K562 (cell line): Measurements from ENCODE around the gene HSD3B7. TPM values are rescaled to one million over a fixed set of nuclear protein-coding genes. Genes with fewer than 3 reads are reported as not detected.

Experiments
- ARID4B ChIP-seq: sonication (generic); formaldehyde crosslinking; IDR thresholded peaks from 2 replicates; pipeline ENCODE4 v1.8.0; 2022; ENCODE audit warnings: mild to moderate bottlenecking, missing genetic modification reagents
- ELF1 ChIP-seq: fragments of 200-800 bp; sonication (Bioruptor generic); IDR thresholded peaks from 2 replicates; pipeline ENCODE4 v1.6.1; 2016; ENCODE audit warnings: missing genetic modification characterization, missing compliant biosample characterization
- ELF4 ChIP-seq: fragments of 450-650 bp; formaldehyde crosslinking; IDR thresholded peaks from 2 replicates; pipeline ENCODE4 v1.4.0; 2022; ENCODE audit warnings: missing genetic modification characterization
- FIP1L1 ChIP-seq: fragments of 200-400 bp; formaldehyde crosslinking; IDR thresholded peaks from 2 replicates; pipeline ENCODE4 v1.6.1; 2018; ENCODE audit warnings: mild to moderate bottlenecking, low read depth, low read length; ENCODE audit not compliant: poor library complexity, severe bottlenecking
- HSF4 ChIP-seq: fragments of 250-450 bp; sonication (Bioruptor Pico); IDR thresholded peaks from 2 replicates; pipeline ENCODE4 v2.1.2; 2022; ENCODE audit warnings: mild to moderate bottlenecking, moderate library complexity, borderline replicate concordance
- MXI1 ChIP-seq: IDR thresholded peaks from 2 replicates; pipeline ENCODE4 v1.6.1; 2011; ENCODE audit warnings: low read depth, mild to moderate bottlenecking, improper control_type of control experiment, low read length
- PML ChIP-seq: IDR thresholded peaks from 2 replicates; pipeline ENCODE4 v1.6.1; 2012; ENCODE audit warnings: low read length, inconsistent platforms
- RBM22 ChIP-seq: fragments of 200-400 bp; formaldehyde crosslinking; IDR thresholded peaks from 2 replicates; pipeline ENCODE4 v1.6.1; 2018; ENCODE audit warnings: low read length, low read depth; ENCODE audit not compliant: poor library complexity, severe bottlenecking
- VEZF1 ChIP-seq: fragments of 200-800 bp; sonication (Bioruptor generic); IDR thresholded peaks from 2 replicates; pipeline ENCODE4 v1.6.1; 2017; ENCODE audit warnings: missing genetic modification characterization, missing compliant biosample characterization
- ZNF408 ChIP-seq: fragments of 250-450 bp; sonication (Bioruptor Pico); IDR thresholded peaks from 2 replicates; pipeline ENCODE4 v1.4.0; 2020; ENCODE audit warnings: low read depth, mild to moderate bottlenecking, moderate library complexity
- polyA plus RNA-seq, 8 experiments: library from polyadenylated mRNA; depleted of rRNA in 4 of 8; stranded (reverse) in 5 of 8; unstranded in 3 of 8; fragments of >200 nt; fragmentation: Nextera tagmentation in 2 of 8; fragmentation: Illumina TruSeq in 1 of 8; extraction: Ambion mirVana in 2 of 8; extraction: Trizol in 1 of 8; gene quantifications; 2 replicates each; pipeline versions ENCODE4 v1.2.1 to v1.2.3, GENCODE V29; 2011 to 2014; ENCODE audit warnings: inconsistent platforms in 1 of 8, missing spikeins in 1 of 8
- total RNA-seq, 7 experiments: library from RNA; depleted of rRNA in 6 of 7; stranded (reverse); fragments of >200 nt in 6 of 7; fragmentation: Illumina TruSeq in 2 of 7; extraction: Trizol in 2 of 7; gene quantifications; 2 replicates each; pipeline versions ENCODE4 v1.2.1 to v1.2.3, GENCODE V29; 2011 to 2021; ENCODE audit warnings: low replicate concordance in 1 of 7
- TF ChIP-seq, protein P1 (sequence below): IDR thresholded peaks from 3 replicates; pipeline ENCODE4 v1.6.1; 2011; ENCODE audit warnings: borderline replicate concordance, mild to moderate bottlenecking, moderate library complexity; ENCODE audit not compliant: insufficient read length; ENCODE audit errors: extremely low read depth
- TF ChIP-seq, protein P2 (sequence below): sonication (generic); formaldehyde crosslinking; IDR thresholded peaks from 2 replicates; pipeline ENCODE4 v1.8.1; 2023; ENCODE audit warnings: missing genetic modification reagents, mild to moderate bottlenecking, borderline replicate concordance

HSD3B7 gene
- total and polyA plus RNA-seq, 9 of the 15 experiments (the other 6 are each of a cell fraction or from before 2014, with no cell fraction given): 5.4 to 49.1 (median 23.0) TPM

- TF ChIP-seq, protein P1, sequence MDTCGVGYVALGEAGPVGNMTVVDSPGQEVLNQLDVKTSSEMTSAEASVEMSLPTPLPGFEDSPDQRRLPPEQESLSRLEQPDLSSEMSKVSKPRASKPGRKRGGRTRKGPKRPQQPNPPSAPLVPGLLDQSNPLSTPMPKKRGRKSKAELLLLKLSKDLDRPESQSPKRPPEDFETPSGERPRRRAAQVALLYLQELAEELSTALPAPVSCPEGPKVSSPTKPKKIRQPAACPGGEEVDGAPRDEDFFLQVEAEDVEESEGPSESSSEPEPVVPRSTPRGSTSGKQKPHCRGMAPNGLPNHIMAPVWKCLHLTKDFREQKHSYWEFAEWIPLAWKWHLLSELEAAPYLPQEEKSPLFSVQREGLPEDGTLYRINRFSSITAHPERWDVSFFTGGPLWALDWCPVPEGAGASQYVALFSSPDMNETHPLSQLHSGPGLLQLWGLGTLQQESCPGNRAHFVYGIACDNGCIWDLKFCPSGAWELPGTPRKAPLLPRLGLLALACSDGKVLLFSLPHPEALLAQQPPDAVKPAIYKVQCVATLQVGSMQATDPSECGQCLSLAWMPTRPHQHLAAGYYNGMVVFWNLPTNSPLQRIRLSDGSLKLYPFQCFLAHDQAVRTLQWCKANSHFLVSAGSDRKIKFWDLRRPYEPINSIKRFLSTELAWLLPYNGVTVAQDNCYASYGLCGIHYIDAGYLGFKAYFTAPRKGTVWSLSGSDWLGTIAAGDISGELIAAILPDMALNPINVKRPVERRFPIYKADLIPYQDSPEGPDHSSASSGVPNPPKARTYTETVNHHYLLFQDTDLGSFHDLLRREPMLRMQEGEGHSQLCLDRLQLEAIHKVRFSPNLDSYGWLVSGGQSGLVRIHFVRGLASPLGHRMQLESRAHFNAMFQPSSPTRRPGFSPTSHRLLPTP: no peak
- TF ChIP-seq PML (no peak; the same call in 1 of the 2 replicates), FIP1L1 (peak; percentile 75), ARID4B (CRISPR knock-in tag) (no peak), RBM22 (peak; percentile 77), HSF4 (CRISPR knock-in tag) (no peak), VEZF1 (peak; percentile 88), ZNF408 (CRISPR knock-in tag) (no peak), ELF4 (CRISPR knock-in tag) (no peak), ELF1 (peak; percentile 49; the same call in 1 of the 2 replicates), MXI1 (no peak)
- TF ChIP-seq, protein P2, sequence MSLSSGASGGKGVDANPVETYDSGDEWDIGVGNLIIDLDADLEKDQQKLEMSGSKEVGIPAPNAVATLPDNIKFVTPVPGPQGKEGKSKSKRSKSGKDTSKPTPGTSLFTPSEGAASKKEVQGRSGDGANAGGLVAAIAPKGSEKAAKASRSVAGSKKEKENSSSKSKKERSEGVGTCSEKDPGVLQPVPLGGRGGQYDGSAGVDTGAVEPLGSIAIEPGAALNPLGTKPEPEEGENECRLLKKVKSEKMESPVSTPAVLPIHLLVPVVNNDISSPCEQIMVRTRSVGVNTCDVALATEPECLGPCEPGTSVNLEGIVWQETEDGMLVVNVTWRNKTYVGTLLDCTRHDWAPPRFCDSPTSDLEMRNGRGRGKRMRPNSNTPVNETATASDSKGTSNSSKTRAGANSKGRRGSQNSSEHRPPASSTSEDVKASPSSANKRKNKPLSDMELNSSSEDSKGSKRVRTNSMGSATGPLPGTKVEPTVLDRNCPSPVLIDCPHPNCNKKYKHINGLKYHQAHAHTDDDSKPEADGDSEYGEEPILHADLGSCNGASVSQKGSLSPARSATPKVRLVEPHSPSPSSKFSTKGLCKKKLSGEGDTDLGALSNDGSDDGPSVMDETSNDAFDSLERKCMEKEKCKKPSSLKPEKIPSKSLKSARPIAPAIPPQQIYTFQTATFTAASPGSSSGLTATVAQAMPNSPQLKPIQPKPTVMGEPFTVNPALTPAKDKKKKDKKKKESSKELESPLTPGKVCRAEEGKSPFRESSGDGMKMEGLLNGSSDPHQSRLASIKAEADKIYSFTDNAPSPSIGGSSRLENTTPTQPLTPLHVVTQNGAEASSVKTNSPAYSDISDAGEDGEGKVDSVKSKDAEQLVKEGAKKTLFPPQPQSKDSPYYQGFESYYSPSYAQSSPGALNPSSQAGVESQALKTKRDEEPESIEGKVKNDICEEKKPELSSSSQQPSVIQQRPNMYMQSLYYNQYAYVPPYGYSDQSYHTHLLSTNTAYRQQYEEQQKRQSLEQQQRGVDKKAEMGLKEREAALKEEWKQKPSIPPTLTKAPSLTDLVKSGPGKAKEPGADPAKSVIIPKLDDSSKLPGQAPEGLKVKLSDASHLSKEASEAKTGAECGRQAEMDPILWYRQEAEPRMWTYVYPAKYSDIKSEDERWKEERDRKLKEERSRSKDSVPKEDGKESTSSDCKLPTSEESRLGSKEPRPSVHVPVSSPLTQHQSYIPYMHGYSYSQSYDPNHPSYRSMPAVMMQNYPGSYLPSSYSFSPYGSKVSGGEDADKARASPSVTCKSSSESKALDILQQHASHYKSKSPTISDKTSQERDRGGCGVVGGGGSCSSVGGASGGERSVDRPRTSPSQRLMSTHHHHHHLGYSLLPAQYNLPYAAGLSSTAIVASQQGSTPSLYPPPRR: no peak
Measured at GRCh38 chr16:30984669-30985400, at the start of gene HSD3B7 (continued).
